Astrocyte of the cerebellum (primary cell): ENCODE measurements around the gene PSG11.
"Not testable (repeated sequence)": the region's sequence is repeated elsewhere in the genome, so short reads cannot be mapped to it uniquely, and the experiment has no call there.

Experiments used
- DNase-seq: peaks from one replicate; pipeline ENCODE4 v3.0.0-alpha.2; 2011; ENCODE audit warnings: low read depth
- H3K4me3 ChIP-seq: 2 replicates; pipeline ENCODE4 v1.5.1; 2011; ENCODE audit warnings: mild to moderate bottlenecking, low read depth, low read length, moderate library complexity
- in situ Hi-C: cut with HindIII; loops from 2 replicates; pipeline ENCODE4 v1.10.0; 2017; ENCODE audit warnings: low sequenced_read_pairs
- TF ChIP-seq, protein P1 (sequence below): IDR thresholded peaks from 2 replicates; pipeline ENCODE4 v1.5.1; 2012; ENCODE audit warnings: low read length, low read depth, moderate library complexity, mild to moderate bottlenecking; ENCODE audit errors: missing control alignments

The PSG11 gene

DNA sequence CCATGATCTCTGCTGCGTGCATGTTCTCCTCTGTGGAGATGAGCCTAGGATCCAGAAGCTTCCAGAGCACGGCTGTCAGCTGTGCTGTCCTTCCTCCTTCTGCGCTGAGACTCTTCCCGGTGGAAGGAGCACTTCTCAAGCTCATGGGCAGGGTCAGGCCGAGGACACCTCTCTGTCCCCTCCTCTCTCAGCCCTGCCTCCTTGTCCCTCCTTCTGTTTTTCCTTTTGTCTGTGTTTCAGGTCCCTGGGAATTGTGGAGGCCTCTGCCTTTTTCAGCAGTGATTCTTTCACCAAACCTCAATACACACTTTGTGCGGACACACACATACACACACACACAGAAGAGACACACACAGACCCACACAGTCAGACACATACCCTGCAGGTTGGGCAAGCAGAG, at the start of gene PSG11:
Gene PSG11 (minus strand): TSS at position 101 of the 400 bp plus-strand sequence. CDS start 97 bp downstream, at position 4.
- DNase-seq, in situ Hi-C loops, H3K4me3 ChIP-seq: not testable (repeated sequence)

- H3K4me3 ChIP-seq, in situ Hi-C loops, DNase-seq: not testable (repeated sequence)
Measured at GRCh38 chr19:43062418-43062817, 36.1 kb upstream of the PSG11 start.

- in situ Hi-C loops, DNase-seq: not testable (repeated sequence)
Measured at GRCh38 chr19:43061326-43061725, 35.1 kb upstream of the PSG11 start.

DNA sequence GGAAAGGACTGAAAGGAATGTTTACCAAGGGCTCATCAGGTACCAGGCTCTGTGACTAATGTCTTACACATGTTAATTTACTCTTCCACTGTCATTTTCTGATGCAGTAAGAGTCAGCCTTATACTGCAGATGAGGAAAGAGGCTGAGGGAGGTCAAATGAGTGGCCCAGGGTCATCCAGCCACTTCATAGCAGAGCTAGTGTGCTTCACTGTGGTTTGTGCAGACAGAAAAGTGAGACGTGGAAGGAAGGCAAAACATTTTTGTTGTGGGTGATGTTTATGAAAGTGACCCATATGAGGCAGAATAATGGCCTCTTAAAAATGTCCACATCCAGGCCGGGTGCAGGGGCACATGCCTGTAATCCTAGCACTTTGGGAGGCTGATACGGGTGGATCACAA, 34.0 kb upstream of the PSG11 start:
- DNase-seq, H3K4me3 ChIP-seq, in situ Hi-C loops: not testable (repeated sequence)

More at GRCh38 chr19:43061326-43061725, 35.1 kb upstream of the PSG11 start:
- not testable (repeated sequence) for H3K4me3 ChIP-seq

GRCh38 chr19:43059482-43059881, 33.2 kb upstream of the PSG11 start:
- DNase-seq, H3K4me3 ChIP-seq, in situ Hi-C loops: not testable (repeated sequence)

DNA sequence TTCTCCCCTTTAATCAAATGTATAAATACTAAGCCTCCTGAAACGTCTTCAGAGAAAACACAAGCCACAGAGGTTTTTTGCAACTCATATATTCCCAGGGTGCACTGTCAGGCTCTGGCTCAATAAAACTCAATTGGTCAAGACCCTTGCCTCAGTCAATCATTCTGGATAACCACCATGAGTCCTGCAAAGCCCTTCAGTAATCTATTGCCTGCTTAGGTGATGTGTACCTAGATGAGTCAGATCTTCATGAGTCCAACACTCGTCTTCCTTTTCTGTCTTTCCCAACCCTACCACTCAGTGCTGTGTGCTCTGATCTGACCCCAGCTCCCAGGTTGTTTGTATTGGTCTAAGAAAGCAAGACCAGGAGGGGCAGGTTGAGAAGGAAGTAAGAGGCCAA, 32.2 kb upstream of the PSG11 start:
- H3K4me3 ChIP-seq, DNase-seq, in situ Hi-C loops: not testable (repeated sequence)

DNA sequence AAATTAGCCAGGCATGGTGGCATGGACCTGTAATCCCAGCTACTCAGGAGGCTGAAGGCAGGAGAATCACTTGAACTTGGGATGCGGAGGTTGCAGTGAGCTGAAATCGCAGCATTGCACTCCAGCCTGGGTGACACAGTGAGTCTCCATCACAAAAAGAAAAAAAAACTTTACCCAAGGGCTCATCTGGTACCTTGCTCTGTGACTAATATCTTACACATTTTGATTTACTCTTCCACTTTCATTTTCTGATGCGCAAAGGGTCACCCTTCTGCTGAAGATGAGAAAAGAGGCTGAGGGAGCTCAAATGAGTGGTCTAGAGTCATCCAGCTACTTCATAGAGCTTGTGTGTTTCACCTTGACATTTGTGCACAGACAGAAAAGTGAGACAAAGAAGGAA, 21.7 kb upstream of the PSG11 start:
- in situ Hi-C loops, H3K4me3 ChIP-seq, DNase-seq: not testable (repeated sequence)

DNA sequence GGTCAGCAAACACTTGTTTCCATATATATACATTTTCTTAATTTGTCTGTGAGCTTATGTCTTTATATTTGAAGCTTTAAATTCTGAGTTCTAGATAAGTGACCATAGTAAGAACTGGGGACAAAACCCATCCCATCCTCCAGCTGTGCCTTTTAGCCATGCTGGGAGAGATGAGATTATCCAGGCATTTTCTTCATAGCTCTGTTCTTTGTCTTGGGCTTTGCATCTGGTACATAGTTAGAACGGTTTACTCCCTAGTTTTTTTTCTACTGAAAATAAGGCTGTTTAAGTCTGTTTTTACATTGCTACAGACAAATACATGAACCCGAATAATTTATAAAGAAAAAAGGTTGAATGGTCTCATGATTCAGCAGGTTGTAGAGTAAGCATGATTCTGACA, 20.3 kb upstream of the PSG11 start:
- H3K4me3 ChIP-seq, in situ Hi-C loops, DNase-seq: not testable (repeated sequence)

- DNase-seq, H3K4me3 ChIP-seq, in situ Hi-C loops: not testable (repeated sequence)
Measured at GRCh38 chr19:43043492-43044180, 17.4 kb upstream of the PSG11 start.

- DNase-seq, H3K4me3 ChIP-seq, in situ Hi-C loops: not testable (repeated sequence)
- TF ChIP-seq, protein P1, sequence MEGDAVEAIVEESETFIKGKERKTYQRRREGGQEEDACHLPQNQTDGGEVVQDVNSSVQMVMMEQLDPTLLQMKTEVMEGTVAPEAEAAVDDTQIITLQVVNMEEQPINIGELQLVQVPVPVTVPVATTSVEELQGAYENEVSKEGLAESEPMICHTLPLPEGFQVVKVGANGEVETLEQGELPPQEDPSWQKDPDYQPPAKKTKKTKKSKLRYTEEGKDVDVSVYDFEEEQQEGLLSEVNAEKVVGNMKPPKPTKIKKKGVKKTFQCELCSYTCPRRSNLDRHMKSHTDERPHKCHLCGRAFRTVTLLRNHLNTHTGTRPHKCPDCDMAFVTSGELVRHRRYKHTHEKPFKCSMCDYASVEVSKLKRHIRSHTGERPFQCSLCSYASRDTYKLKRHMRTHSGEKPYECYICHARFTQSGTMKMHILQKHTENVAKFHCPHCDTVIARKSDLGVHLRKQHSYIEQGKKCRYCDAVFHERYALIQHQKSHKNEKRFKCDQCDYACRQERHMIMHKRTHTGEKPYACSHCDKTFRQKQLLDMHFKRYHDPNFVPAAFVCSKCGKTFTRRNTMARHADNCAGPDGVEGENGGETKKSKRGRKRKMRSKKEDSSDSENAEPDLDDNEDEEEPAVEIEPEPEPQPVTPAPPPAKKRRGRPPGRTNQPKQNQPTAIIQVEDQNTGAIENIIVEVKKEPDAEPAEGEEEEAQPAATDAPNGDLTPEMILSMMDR: peak; percentile 28
Measured at GRCh38 chr19:43031645-43032044, 5.4 kb upstream of the PSG11 start.

- in situ Hi-C loops: no loop called here
- TF ChIP-seq, protein P1: no peak
Measured at GRCh38 chr19:43028866-43029265, 2.6 kb upstream of the PSG11 start.

More at GRCh38 chr19:43028866-43029265, 2.6 kb upstream of the PSG11 start:
- H3K4me3 ChIP-seq: no peak overlapping the region
- no peak for DNase-seq
